ENCODE results near the gene FAIM2.

DNA sequence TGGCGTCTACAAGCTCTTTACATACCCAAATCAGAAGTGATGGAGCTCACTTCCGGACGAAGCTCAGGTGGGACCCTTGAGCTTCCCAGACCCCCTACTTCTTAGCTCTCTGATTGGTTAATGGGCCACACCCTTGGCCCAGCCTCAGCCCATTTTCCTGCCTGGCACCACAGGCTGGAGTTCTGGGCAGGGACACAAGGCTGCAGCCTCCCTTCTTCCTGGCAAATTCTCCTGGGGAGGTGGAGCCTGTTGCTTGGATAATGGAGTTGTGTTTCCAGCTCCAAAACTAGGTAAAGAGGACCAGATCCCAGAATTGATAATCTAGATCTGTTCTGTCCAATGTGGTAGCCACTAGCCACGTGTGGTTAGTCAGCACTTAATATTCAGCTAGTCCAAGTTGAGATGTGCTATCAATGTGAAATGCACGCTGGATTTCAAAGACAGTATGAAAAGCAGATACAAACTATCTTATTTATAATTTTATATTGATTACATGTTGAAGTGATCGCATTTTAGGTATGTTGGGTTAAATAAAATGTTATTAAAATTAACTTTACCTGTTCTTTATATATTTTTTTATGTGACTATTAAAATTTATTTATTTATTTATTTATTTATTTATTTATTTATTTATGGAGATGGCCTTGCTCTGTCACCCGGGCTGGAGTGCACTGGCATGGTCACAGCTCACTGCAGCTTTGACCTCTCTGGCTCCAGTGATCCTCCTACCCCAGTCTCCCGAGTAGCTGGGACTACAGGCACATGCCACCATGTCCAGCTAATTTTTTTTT, 12.6 kb upstream of the FAIM2 start:
- TF ChIP-seq POLR2AphosphoS5 (IDR thresholded peaks at IDR 0.05) (no peak), POLR2A (IDR thresholded peaks at IDR 0.05) (no peak)
- TF ChIP-seq, protein P1, sequence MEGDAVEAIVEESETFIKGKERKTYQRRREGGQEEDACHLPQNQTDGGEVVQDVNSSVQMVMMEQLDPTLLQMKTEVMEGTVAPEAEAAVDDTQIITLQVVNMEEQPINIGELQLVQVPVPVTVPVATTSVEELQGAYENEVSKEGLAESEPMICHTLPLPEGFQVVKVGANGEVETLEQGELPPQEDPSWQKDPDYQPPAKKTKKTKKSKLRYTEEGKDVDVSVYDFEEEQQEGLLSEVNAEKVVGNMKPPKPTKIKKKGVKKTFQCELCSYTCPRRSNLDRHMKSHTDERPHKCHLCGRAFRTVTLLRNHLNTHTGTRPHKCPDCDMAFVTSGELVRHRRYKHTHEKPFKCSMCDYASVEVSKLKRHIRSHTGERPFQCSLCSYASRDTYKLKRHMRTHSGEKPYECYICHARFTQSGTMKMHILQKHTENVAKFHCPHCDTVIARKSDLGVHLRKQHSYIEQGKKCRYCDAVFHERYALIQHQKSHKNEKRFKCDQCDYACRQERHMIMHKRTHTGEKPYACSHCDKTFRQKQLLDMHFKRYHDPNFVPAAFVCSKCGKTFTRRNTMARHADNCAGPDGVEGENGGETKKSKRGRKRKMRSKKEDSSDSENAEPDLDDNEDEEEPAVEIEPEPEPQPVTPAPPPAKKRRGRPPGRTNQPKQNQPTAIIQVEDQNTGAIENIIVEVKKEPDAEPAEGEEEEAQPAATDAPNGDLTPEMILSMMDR (IDR thresholded peaks at IDR 0.05), result no peak
